Neural cell (in vitro differentiated cells): Measurements from ENCODE around the gene NINJ1.

Experiments
- CTCF ChIP-seq: fragments of 450-650 bp; IDR thresholded peaks from 2 replicates; pipeline ENCODE4 v1.5.1; 2014; ENCODE audit warnings: antibody characterized with exemption, mild to moderate bottlenecking, moderate library complexity; ENCODE audit not compliant: poor library complexity, severe bottlenecking
- EP300 ChIP-seq: fragments of 450-650 bp; conservative IDR thresholded peaks from 2 replicates; pipeline ENCODE4 v1.6.1; 2014; ENCODE audit warnings: antibody characterized with exemption, mild to moderate bottlenecking, moderate library complexity; ENCODE audit not compliant: poor library complexity, severe bottlenecking
- EZH2 ChIP-seq: fragments of 200-600, 300-800 bp; shearing (Covaris generic), sonication (generic); IDR thresholded peaks from 2 replicates; pipeline ENCODE4 v1.6.1; 2014; ENCODE audit warnings: antibody characterized with exemption, low read length, borderline replicate concordance, mild to moderate bottlenecking; ENCODE audit not compliant: insufficient read depth, poor library complexity, severe bottlenecking
- MXI1 ChIP-seq: fragments of 450-650 bp; conservative IDR thresholded peaks from 2 replicates; pipeline ENCODE4 v1.6.1; 2014; ENCODE audit warnings: antibody characterized with exemption, mild to moderate bottlenecking; ENCODE audit not compliant: poor library complexity, severe bottlenecking
- POLR2AphosphoS5 ChIP-seq: IDR thresholded peaks from 2 replicates; pipeline ENCODE4 v1.6.1; 2012
- RAD21 ChIP-seq: fragments of 450-650 bp; conservative IDR thresholded peaks from 2 replicates; pipeline ENCODE4 v1.6.1; 2014; ENCODE audit warnings: antibody characterized with exemption, mild to moderate bottlenecking, moderate library complexity
- REST ChIP-seq: IDR thresholded peaks from 2 replicates; pipeline ENCODE4 v1.6.1; 2012; ENCODE audit warnings: borderline replicate concordance
- SMC3 ChIP-seq: fragments of 450-650 bp; conservative IDR thresholded peaks from 2 replicates; pipeline ENCODE4 v1.6.1; 2014; ENCODE audit warnings: antibody characterized with exemption, mild to moderate bottlenecking, moderate library complexity; ENCODE audit not compliant: poor library complexity
- TAF1 ChIP-seq: IDR thresholded peaks from 2 replicates; pipeline ENCODE4 v1.6.1; 2012; ENCODE audit warnings: low read depth

- TF ChIP-seq POLR2AphosphoS5 = no peak
- TF ChIP-seq TAF1 = no peak
- TF ChIP-seq REST = no peak
- no peak for TF ChIP-seq CTCF
- TF ChIP-seq MXI1 = no peak
- no peak for TF ChIP-seq EP300
- TF ChIP-seq EZH2 = no peak
- no peak for TF ChIP-seq SMC3
- no peak for TF ChIP-seq RAD21
Observed at GRCh38 chr9:93129286-93129685, 4.8 kb downstream of the NINJ1 start.
